GM18508 (cell line): ENCODE results near the gene IER5.
"Not testable (repeated sequence)": the region's sequence is repeated elsewhere in the genome, so short reads cannot be mapped to it uniquely, and the experiment has no call there.

ENCODE experiments used
- ATAC-seq: cut with Tn5 transposase; IDR thresholded peaks from one replicate; pipeline ENCODE4 v1.9.1; 2021; ENCODE audit warnings: moderate number of reproducible peaks; ENCODE audit not compliant: insufficient read depth, unreplicated experiment

The IER5 gene

DNA sequence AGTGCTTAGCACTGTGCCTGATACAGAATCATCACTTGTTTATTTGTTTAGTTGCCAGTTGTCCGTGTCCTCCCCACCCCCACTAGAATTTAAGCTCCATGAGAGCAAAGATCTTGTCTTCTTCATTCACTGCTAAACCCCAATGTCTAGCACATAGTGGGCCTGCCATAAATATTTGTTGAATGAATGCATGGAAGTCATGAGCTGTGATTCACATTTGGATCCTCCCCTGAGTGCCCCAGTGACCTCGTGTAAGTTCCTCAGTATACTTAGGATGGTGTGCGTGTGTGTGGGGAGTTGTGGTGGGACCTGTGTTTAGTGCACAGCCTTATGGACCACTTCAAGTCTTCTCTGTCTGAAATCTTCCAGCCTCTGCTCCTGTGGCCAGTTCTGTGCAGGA is 23.1 kb downstream of the IER5 start:
- no peak for ATAC-seq

GRCh38 chr1:181112071-181112929 is 23.8 kb downstream of the IER5 start:
- no peak for ATAC-seq

DNA sequence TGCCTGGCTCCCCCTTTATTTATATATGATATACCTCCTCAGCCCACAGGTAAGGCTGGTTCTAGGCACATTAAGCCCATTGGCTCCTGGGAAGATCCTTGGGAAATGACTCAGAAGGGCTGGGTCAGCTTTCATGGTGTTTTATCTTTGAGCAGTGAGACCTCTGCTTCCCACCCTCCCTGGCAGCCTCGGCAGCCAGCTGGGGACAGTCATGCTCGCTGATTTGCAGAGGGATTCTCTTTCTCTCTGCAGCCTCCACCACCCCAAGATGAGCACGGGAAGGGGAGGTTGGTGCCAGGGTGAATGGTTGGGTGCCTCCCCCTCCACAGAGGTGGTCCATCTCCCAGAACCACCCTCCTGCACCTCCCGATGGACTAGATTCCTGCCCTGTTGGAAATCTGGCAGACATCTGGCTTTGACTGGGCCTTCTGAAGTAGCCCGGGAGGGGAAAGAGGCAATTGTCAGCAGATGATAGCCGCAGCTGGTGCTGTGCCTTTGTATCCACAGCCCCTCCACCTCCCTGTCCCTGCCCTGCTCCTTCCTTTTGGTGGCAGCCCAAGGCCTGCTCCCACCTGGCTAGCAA is 24.6 kb downstream of the IER5 start:
- no peak for ATAC-seq

- no peak for ATAC-seq
Measured at GRCh38 chr1:181114574-181115367, 26.3 kb downstream of the IER5 start.

DNA sequence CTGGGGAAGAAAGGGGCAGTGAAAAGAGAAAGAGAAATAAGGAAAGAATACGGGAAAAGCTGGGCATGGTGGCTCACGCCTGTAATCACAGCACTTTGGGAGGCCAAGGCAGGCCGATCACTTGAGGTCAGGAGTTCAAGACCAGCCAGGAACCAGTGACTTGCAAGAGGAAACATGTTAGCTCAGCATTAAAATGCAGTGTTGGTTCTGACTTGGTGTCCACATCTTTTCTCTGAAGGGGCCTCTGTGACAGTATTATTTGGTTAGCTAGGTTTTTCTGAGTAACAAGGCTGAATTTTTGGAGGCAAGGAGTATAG is 26.8 kb downstream of the IER5 start:
- ATAC-seq, result no peak

DNA sequence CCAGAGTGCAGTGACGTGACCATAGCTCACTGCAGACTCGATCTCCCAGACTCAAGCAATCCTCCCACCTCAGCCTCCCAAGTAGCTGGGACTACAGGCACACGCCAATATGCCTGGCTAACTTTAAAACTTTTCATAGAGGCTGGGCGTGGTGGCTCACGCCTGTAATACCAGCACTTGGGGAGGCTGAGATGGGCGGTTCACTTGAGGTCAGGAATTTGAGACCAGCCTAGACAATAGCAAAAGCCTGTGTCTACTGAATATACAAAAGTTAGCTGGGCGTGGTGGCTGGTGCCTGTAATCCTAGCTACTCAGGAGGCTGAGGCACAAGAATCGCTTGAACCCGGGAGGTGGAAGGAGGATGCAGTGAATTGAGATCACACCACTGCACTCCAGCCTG is 27.5 kb downstream of the IER5 start:
- not testable (repeated sequence) for ATAC-seq

DNA sequence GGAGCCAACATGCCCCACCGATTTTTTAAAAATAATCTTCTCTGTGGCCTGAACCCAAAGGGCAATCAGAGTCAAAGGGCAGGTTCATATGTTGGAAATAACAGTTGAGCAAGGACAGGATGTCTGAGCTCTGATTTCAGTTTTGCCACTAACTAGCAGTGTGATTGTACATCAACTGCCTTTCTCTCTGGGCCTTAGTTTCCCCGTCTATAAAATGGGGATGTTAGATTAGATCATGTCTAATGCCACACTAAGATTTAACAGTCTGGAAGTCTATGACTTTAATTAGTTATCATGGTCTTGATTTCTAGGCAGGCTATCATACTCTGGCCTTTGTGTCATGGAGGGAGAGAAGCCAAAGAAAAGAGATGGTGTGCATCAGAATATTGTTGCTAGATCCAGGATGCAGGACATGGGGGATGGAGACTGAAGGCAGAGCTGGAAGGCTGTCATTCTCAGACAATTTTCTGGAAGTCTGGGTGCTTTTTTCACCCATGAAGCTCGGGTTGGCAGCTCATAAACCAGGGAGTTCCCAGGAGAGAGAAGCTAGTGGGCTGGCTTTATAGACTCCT is 28.4 kb downstream of the IER5 start:
- ATAC-seq, result no peak

DNA sequence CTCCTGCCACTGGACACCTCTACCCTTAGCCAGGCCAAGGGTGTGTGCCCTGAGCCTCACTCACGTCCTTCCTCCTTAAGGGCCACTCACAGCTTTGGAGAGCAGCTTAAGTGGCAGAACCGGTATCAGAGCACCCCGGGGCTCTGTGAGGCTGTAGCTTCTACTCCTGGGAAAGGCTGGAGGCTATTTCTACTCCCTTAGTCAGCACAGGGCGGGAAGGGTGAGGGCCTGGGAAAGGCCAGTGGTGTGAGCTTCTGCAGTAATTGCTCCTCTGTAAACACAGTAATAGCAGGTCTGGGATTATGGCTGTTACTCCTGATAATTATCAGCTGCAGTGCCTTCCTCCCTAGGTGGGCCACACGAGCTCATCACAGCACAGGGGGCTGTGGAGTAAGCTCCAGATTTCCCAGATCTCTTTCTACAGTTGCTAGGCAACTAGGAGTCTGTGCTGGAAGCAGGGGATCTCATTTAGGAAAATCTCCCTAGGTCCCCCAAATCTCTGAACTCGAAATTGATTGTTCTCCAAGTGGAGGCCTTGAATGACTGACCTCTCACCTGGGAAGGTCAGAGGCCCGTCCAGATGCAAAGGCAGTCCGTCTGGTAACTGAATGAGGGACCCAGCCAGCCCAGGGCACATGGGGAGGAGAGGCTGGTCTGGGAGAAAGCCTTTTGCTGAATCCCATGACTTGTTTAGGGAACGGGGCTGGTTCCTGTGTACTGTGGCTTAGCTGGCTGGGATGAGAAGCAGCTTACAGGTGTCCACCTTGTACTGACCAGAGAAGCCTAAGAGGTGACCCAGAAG is 29.3 kb downstream of the IER5 start:
- no peak for ATAC-seq

- no peak for ATAC-seq
Measured at GRCh38 chr1:181119093-181119989, 30.8 kb downstream of the IER5 start.

- ATAC-seq, result no peak
Measured at GRCh38 chr1:181120924-181121323, 32.4 kb downstream of the IER5 start.

DNA sequence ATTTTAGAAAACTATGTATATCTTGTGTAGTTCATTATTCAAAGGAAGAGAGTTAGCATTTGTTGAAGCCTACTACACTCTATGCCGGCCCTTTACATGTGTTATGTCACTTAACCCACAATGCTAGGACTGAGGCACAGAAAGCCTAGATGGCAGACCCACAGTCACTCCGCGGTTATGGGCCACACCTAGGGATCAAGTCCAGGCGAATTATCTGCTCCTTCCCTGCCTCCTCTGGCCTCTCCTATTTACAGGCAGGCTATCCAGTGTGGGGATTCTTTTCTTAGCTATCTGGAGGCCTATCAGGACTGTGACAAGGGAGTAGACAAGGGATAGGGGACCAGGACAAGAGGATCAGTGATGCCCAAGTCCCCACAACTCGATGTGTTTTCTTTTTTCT is 33.0 kb downstream of the IER5 start:
- no peak for ATAC-seq

DNA sequence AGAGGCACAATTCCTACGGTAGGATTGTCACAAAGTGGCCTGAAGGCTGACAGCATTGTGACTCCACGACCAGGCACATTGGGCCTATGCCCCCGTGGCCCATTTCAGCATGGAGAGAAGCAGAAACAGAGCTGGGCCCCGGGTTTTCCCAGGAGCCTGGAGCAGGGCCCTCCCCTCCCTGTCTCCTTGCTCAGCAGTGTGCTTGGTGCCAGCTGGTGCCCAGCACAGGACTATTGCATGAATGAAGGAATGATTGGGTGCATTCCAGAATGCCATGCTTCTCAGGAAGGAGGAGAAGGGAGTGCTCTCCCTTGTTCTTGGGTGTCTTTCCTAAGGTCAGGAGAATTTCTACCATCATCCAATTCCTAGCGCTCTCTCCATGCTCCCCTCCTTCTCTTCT is 33.7 kb downstream of the IER5 start:
- ATAC-seq, result no peak

GRCh38 chr1:181123173-181123572 is 34.7 kb downstream of the IER5 start:
- no peak for ATAC-seq

DNA sequence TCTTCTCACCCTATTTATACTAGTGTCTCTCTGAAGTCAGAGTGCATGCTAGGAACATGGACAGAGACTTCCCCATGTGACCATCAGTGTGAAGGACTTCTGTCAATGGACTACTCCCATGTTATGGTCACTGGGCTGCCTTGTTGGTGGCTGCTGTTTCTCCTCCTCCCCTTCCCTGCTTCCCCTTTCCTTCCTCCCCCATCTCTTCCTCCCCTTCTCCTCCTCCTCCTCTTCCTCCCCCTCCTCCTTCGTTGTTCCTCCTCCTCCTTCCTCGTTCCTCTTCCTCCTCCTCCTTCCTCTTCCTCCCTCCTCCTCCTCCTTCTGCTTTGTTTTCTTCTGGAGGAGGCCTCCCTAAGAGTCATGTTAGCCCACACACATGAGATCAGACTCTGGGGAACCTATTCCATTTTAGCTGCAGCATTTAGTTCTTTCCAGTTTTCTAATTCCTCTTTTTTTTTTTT is 35.8 kb downstream of the IER5 start:
- no peak for ATAC-seq

GRCh38 chr1:181126289-181126688 is 37.8 kb downstream of the IER5 start:
- ATAC-seq, result no peak

DNA sequence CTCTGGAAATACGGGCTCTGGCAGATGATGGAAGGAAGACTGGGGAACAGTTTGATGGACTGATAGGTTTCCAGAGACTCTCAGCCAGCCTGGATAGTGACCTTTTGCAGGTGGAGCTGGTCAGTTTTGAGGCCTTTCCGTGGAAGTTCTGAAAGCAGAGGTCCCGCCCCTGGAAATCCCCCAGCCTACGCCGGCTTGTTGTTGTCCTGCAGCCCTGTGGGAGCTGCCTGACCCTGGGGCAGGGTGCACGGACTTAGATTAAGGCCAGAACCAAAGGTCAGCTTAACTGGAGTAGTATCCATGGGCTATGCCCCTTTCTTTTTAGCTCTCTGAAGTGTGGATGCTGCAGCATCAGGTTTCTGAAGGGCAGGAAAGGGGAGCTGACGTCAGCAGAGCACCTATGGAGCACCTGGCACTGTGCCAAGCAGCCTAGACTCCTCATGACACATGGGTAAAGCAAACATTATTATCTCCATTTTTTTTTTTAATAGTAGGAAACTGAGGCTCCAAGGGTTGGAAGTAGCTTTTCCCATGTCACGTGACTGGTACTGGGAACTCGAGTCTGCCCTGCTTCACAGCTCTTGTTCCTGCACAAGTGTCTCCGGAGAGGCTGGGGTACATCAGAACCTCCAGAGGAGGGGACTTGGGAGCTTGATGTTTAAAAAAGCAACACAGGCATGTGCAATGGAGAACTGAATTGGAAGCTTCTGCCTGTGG is 38.5 kb downstream of the IER5 start:
- ATAC-seq, result no peak

DNA sequence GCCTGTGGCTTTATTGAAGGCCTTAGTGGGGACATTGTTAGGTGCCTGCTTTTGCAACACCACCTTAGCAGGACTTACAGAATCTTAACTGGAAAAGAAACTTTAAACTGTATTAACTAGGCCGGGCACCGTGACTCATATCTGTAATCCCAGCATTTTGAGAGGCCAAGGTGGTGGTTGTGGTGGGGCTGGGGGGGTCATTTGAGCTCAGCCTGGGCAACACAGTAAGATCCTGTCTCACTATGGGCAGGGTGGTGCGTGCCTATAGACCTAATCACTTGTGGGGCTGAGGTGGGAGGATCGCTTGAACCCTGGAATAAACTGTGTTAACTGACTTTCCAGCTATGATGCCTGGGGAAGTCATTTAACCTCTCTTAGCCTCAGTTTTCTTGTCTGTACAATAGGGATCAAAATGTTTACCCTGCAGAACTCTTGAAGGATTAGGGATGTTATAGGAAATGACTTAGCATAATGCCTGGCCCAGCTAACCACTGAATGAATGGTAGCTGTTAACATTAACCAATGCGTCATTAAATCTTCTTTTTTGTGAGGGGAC is 39.5 kb downstream of the IER5 start:
- no peak for ATAC-seq
